CD4-positive, alpha-beta memory T cell (primary cell): ENCODE measurements around the gene CCDC102B. TPM values are rescaled to one million over a fixed set of nuclear protein-coding genes. Genes with fewer than 3 reads are reported as not detected.
"Not testable (repeated sequence)": the region's sequence is repeated elsewhere in the genome, so short reads cannot be mapped to it uniquely, and the experiment has no call there.

ENCODE experiments used
- CTCF ChIA-PET: fragments of 350-600 bp; sonication (Branson Sonifier 250); formaldehyde crosslinking; loops from one replicate; lab custom pipeline; 2021; ENCODE audit warnings: inconsistent platforms; ENCODE audit not compliant: partially characterized antibody; lab: Charles Lee
- POLR2A ChIA-PET: fragments of 350-600 bp; sonication (Branson Sonifier 250); formaldehyde crosslinking; loops from one replicate; lab custom pipeline; 2021; ENCODE audit not compliant: partially characterized antibody; lab: Charles Lee
- DNase-seq, 5 donors: peaks; one replicate each; pipeline versions ENCODE4 v3.0.0 to v3.0.0-alpha.2; 2020 to 2022; ENCODE audit warnings: mixed read lengths in 1 of 5
- H3K27ac ChIP-seq: one replicate; pipeline ENCODE4 v1.7.0; 2013; ENCODE audit warnings: low read depth, low read length
- H3K27me3 ChIP-seq: 2 replicates; pipeline ENCODE4 v1.7.0; 2013; ENCODE audit warnings: mild to moderate bottlenecking, low read length, moderate library complexity; ENCODE audit not compliant: insufficient read depth
- H3K36me3 ChIP-seq: 2 replicates; pipeline ENCODE4 v1.7.0; 2013; ENCODE audit warnings: mild to moderate bottlenecking, low read length, moderate library complexity; ENCODE audit not compliant: insufficient read depth
- H3K4me1 ChIP-seq: 2 replicates; pipeline ENCODE4 v1.7.0; 2013; ENCODE audit warnings: mild to moderate bottlenecking, low read length, moderate library complexity; ENCODE audit not compliant: insufficient read depth
- H3K4me3 ChIP-seq, 2 donors: one replicate each; pipeline ENCODE4 v1.7.0; 2013; ENCODE audit warnings: low read length in 2 of 2, mild to moderate bottlenecking in 1 of 2
- H3K9me3 ChIP-seq, 2 donors: one replicate each; pipeline ENCODE4 v1.7.0; 2013; ENCODE audit warnings: low read length in 2 of 2, control low read depth in 1 of 2; ENCODE audit not compliant: control insufficient read depth in 1 of 2
- H3K27ac Mint-ChIP-seq, 7 donors: one replicate each; pipeline ENCODE4 v1.8.0; 2020 to 2021; ENCODE audit warnings: mixed read lengths in 7 of 7, mild to moderate bottlenecking in 6 of 7, inconsistent platforms in 3 of 7, moderate library complexity in 3 of 7
- H3K27me3 Mint-ChIP-seq, 2 donors: one replicate each; pipeline ENCODE4 v1.8.0; 2020 to 2021; ENCODE audit warnings: mixed read lengths in 2 of 2
- H3K36me3 Mint-ChIP-seq, 2 donors: one replicate each; pipeline ENCODE4 v1.8.0; 2020 to 2021; ENCODE audit warnings: mixed read lengths in 2 of 2, inconsistent platforms in 1 of 2, mild to moderate bottlenecking in 1 of 2
- H3K4me1 Mint-ChIP-seq, 4 donors: one replicate each; pipeline ENCODE4 v1.8.0; 2020 to 2021; ENCODE audit warnings: mixed read lengths in 4 of 4, mild to moderate bottlenecking in 1 of 4
- H3K4me3 Mint-ChIP-seq, 8 donors: one replicate each; pipeline ENCODE4 v1.8.0; 2020 to 2021; ENCODE audit warnings: mixed read lengths in 8 of 8, mild to moderate bottlenecking in 7 of 8, moderate library complexity in 6 of 8, inconsistent platforms in 3 of 8
- H3K9me3 Mint-ChIP-seq, 8 donors: one replicate each; pipeline ENCODE4 v1.8.0; 2020 to 2021; ENCODE audit warnings: mixed read lengths in 8 of 8, mild to moderate bottlenecking in 5 of 8, inconsistent platforms in 3 of 8, moderate library complexity in 1 of 8
- intact Hi-C: fragments of 100-400 bp; cut with micrococcal nuclease; formaldehyde crosslinking; loops from one replicate; pipeline ENCODE4 v1.15.1; 2023
- polyA plus RNA-seq, 2 donors: library from polyadenylated mRNA; unstranded; fragments of 300-500 nt; fragmentation: Illumina TruSeq; gene quantifications; one replicate each; pipeline ENCODE4 v1.2.3, GENCODE V29; 2021
- total RNA-seq, 2 experiments: library from RNA; stranded (reverse); gene quantifications; one replicate each; pipeline ENCODE4 v1.2.3, GENCODE V29; 2021

CCDC102B gene
- total and polyA plus RNA-seq, 4 experiments from 2014 or later, result 2.7 to 4.9 (median 4.0) TPM

DNA sequence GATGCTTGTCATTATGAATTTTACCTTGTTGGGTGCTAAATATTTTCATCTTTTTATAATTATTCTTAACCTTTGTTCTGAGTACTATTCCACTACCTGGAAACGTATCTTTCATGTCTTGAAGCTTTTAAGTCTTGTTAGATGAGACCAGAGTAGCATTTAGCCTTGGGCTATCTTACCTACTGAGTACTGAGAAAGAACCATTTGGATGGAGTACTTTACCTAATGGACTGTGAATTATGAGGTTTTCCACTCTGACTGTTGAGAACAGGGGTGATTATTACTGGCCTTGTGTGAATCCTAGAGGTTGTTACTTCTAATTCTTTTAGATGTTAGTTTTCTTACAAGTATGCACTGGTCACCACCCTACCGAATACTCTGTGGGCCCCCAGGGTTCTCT lies 63.5 kb downstream of the CCDC102B start:
- H3K36me3 ChIP-seq, result no peaks in the 10 kb centered on the region
- intact Hi-C loops, result no loop called here
- Mint-ChIP-seq H3K27ac (no peak overlapping the region), H3K27me3 (no peaks in the 10 kb centered on the region), H3K4me1 (no peaks in the 10 kb centered on the region), H3K9me3 (peaks cover 0 to 2% (median 0%) of the 10 kb centered on the region in 8 donors), H3K36me3 (no peaks in the 10 kb centered on the region), H3K4me3 (no peak overlapping the region)
- no peak for DNase-seq
- H3K27me3 ChIP-seq, result no peaks in the 10 kb centered on the region
- CTCF ChIA-PET, result no interaction called here
- POLR2A ChIA-PET, result no interaction called here
- no peak overlapping the region for H3K4me3 ChIP-seq
- H3K27ac ChIP-seq, result no peak overlapping the region
- no peaks in the 10 kb centered on the region for H3K4me1 ChIP-seq
- H3K9me3 ChIP-seq, result no peaks in the 10 kb centered on the region

DNA sequence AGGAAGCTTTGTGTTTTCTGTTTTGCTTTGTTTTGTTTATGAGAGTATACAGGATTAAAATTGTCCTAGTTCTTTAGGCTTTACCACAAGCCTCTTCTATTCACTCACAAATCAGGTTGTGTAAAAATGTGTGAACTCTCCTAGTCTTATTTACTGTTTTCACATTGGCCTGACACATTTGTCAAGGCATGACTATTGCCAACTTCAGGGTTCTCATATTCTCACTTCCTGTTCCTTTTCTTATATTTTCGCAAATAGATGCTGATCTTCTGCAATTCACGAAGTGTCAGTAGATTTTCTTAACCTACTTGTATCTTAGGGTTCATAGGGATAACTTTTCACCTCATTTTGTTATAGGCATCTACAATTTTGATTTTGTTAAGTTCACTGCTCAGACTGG lies 67.1 kb downstream of the CCDC102B start:
- Mint-ChIP-seq H3K9me3 (peaks cover 0 to 2% (median 0%) of the 10 kb centered on the region in 8 donors), H3K27me3 (no peaks in the 10 kb centered on the region), H3K27ac (no peak overlapping the region), H3K4me1 (no peaks in the 10 kb centered on the region), H3K4me3 (no peak overlapping the region), H3K36me3 (no peaks in the 10 kb centered on the region)
- CTCF ChIA-PET, result no interaction called here
- DNase-seq, result no peak
- POLR2A ChIA-PET, result no interaction called here
- no peaks in the 10 kb centered on the region for H3K4me1 ChIP-seq
- no peaks in the 10 kb centered on the region for H3K27me3 ChIP-seq
- H3K9me3 ChIP-seq, result no peaks in the 10 kb centered on the region
- intact Hi-C loops, result no loop called here
- H3K27ac ChIP-seq, result no peak overlapping the region
- no peak overlapping the region for H3K4me3 ChIP-seq
- no peaks in the 10 kb centered on the region for H3K36me3 ChIP-seq

DNA sequence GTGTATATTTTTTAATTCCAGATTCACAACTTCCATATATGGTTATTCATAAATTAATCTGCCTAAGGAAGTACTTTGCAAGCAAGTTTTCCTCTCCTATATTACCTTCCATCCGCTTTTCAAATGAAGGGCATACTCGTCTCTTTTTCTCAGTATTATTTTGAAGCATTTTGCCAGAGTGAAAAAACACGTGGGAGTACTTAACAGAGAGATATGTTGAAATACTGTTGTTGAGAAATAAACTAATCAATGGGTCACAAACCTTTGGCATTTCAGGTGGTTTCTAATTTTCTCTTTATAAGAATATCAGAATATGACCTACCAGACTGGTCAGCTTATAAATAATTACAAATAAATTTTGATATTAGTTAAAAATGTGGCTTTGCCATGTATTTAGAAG lies 67.6 kb downstream of the CCDC102B start:
- POLR2A ChIA-PET, result no interaction called here
- Mint-ChIP-seq H3K36me3 (no peaks in the 10 kb centered on the region), H3K9me3 (peaks cover 0 to 2% (median 0%) of the 10 kb centered on the region in 8 donors), H3K27ac (no peak overlapping the region), H3K4me1 (no peaks in the 10 kb centered on the region), H3K4me3 (no peak overlapping the region), H3K27me3 (no peaks in the 10 kb centered on the region)
- no peak overlapping the region for H3K27ac ChIP-seq
- no peak for DNase-seq
- H3K36me3 ChIP-seq, result no peaks in the 10 kb centered on the region
- H3K4me1 ChIP-seq, result no peaks in the 10 kb centered on the region
- no peak overlapping the region for H3K4me3 ChIP-seq
- no peaks in the 10 kb centered on the region for H3K27me3 ChIP-seq
- no peaks in the 10 kb centered on the region for H3K9me3 ChIP-seq
- CTCF ChIA-PET, result no interaction called here
- intact Hi-C loops, result no loop called here

DNA sequence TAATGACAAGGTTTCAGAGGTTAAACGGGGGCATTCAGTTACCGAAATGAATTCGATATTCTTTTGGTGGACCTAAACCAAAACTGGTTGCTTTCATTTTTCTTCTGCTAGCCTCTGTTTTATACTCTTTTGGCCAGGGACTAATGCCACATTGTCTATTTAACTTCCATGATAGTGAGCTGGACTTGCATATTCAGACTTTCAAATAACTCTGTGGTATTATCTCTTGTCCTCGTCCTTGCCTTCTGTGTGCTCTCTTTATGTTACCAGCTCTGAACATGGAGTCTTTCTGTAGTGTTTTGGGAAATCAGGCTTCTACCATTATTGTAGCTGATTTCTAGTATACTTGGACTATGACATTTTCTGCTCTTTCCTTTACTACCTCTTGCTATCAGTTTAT lies 75.1 kb downstream of the CCDC102B start:
- CTCF ChIA-PET, result no interaction called here
- H3K4me1 ChIP-seq, result no peaks in the 10 kb centered on the region
- H3K4me3 ChIP-seq, result no peak overlapping the region
- no peaks in the 10 kb centered on the region for H3K27me3 ChIP-seq
- H3K9me3 Mint-ChIP-seq, result no peaks in the 10 kb centered on the region
- no peaks in the 10 kb centered on the region for H3K27me3 Mint-ChIP-seq
- no peaks in the 10 kb centered on the region for H3K36me3 ChIP-seq
- intact Hi-C loops, result no loop called here
- no peak overlapping the region for H3K27ac Mint-ChIP-seq
- no peak for DNase-seq
- no peaks in the 10 kb centered on the region for H3K9me3 ChIP-seq
- H3K27ac ChIP-seq, result no peak overlapping the region
- POLR2A ChIA-PET, result no interaction called here
- H3K36me3 Mint-ChIP-seq, result no peaks in the 10 kb centered on the region
- H3K4me1 Mint-ChIP-seq, result no peaks in the 10 kb centered on the region
- no peak overlapping the region for H3K4me3 Mint-ChIP-seq

DNA sequence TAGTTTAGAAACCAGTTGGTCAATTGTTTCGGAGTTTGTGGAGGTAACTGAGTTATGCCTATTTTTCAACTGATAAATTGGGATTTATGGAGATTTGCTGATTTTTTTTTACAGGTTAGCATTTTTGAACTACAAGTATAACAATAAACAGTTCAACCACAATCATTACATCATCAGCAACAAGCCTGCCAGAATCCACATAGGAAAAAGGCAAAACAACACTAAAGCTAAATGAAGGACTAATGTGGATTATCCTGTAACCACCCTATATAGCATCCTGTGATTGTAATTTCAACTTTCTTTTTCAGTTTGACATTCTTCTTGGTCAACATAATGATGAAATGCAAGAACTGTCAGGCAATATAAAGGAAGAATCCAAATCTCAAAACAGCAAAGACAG lies 76.5 kb downstream of the CCDC102B start:
- Mint-ChIP-seq H3K4me1 (no peaks in the 10 kb centered on the region), H3K27ac (no peak overlapping the region), H3K36me3 (peaks cover 0 to 8% of the 10 kb centered on the region in 2 donors), H3K9me3 (no peaks in the 10 kb centered on the region), H3K27me3 (no peaks in the 10 kb centered on the region), H3K4me3 (no peak overlapping the region)
- intact Hi-C loops, result no loop called here
- Histone ChIP-seq H3K4me3 (no peak overlapping the region), H3K27ac (no peak overlapping the region), H3K4me1 (no peaks in the 10 kb centered on the region), H3K9me3 (no peaks in the 10 kb centered on the region), H3K27me3 (no peaks in the 10 kb centered on the region), H3K36me3 (no peaks in the 10 kb centered on the region)
- DNase-seq, result no peak
- CTCF ChIA-PET, result no interaction called here
- POLR2A ChIA-PET, result no interaction called here

DNA sequence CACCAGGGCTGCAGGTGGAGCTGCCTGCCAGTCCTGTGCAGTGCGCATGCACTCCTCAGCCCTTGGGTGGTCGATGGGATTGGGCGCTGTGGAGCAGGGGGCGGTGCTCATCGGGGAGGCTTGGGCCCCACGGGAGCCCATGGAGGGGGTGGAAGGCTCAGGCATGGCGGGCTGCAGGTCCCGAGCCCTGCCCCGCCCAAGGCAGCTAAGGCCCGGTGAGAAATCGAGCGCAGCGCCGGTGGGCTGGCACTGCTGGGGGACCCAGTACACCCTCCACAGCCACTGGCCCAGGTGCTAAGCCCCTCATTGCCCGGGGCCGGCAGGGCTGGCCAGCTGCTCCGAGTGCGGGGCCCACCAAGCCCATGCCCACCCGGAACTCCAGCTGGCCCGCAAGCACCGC lies 82.1 kb downstream of the CCDC102B start:
- H3K27me3 Mint-ChIP-seq, H3K27ac ChIP-seq, H3K4me1 Mint-ChIP-seq, H3K36me3 ChIP-seq, CTCF ChIA-PET, H3K9me3 ChIP-seq, H3K27me3 ChIP-seq, intact Hi-C loops, DNase-seq, POLR2A ChIA-PET, H3K4me3 Mint-ChIP-seq, H3K9me3 Mint-ChIP-seq, H3K4me3 ChIP-seq, H3K27ac Mint-ChIP-seq, H3K4me1 ChIP-seq, H3K36me3 Mint-ChIP-seq: not testable (repeated sequence)

DNA sequence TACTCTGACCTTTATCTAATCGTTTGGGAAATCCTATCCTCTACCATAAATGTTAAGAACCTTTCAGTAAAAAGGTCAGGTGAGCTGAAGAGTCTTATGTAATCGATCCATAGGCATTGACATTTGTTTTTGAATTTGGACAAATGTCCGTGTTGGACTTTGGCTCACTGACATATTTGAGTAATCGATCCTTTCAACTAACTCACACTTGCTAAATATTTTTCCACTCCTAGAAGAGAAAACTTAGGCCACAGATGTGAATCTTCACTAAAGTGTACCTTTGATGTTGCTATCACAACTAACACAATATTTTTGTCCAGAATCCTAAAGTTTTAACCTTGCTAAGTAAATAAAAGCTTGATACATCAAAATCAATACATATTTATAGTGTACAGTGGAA lies 89.5 kb downstream of the CCDC102B start:
- CTCF ChIA-PET, result no interaction called here
- H3K4me1 Mint-ChIP-seq, result no peaks in the 10 kb centered on the region
- no peaks in the 10 kb centered on the region for H3K36me3 Mint-ChIP-seq

DNA sequence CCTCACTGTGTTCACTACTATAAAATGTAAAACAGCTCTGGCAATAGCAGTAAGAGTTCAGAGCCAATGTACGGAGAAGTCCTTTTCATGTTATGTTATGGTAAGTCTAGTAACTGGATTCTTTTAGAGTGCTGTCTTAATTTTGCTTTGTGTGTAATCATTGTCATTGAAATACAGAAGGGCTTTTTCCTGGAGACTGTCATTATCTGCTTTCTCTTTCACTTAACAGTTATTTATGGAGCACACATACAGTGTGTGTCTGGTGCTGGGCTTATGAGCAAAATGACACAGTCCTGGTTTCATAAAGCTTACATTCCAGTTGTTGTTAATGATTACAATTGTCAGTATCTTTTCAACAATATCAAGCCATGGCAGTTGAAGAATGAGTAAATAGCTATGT lies 95.5 kb downstream of the CCDC102B start:
- DNase-seq, result no peak
- Histone ChIP-seq H3K4me1 (no peaks in the 10 kb centered on the region), H3K36me3 (no peaks in the 10 kb centered on the region), H3K27me3 (no peaks in the 10 kb centered on the region), H3K9me3 (no peaks in the 10 kb centered on the region), H3K27ac (no peak overlapping the region), H3K4me3 (no peak overlapping the region)
- H3K36me3 Mint-ChIP-seq, result no peaks in the 10 kb centered on the region
- no peaks in the 10 kb centered on the region for H3K4me1 Mint-ChIP-seq
- no peaks in the 10 kb centered on the region for H3K9me3 Mint-ChIP-seq
- no peak overlapping the region for H3K4me3 Mint-ChIP-seq
- ChIA-PET POLR2A (no interaction called here), CTCF (no interaction called here)
- H3K27me3 Mint-ChIP-seq, result no peaks in the 10 kb centered on the region
- intact Hi-C loops, result no loop called here
- no peak overlapping the region for H3K27ac Mint-ChIP-seq

More for the DNA sequence above, 89.5 kb downstream of the CCDC102B start:
- no peak overlapping the region for H3K27ac Mint-ChIP-seq
- DNase-seq, result no peak
- no peaks in the 10 kb centered on the region for H3K36me3 ChIP-seq
- H3K4me1 ChIP-seq, result no peaks in the 10 kb centered on the region
- no peaks in the 10 kb centered on the region for H3K27me3 ChIP-seq
- no peaks in the 10 kb centered on the region for H3K27me3 Mint-ChIP-seq
- intact Hi-C loops, result no loop called here
- H3K27ac ChIP-seq, result no peak overlapping the region
- POLR2A ChIA-PET, result no interaction called here
- H3K4me3 ChIP-seq, result no peak overlapping the region
- H3K9me3 ChIP-seq, result no peaks in the 10 kb centered on the region
- H3K9me3 Mint-ChIP-seq, result no peaks in the 10 kb centered on the region
- H3K4me3 Mint-ChIP-seq, result no peak overlapping the region
